Right atrium auricular region (tissue), 2 donors: ENCODE data around the gene RGMA. TPM values are rescaled to one million over a fixed set of nuclear protein-coding genes. Genes with fewer than 3 reads are reported as not detected.

Source experiments
- DNase-seq: peaks from one replicate; pipeline ENCODE4 v3.0.0-alpha.2; 2019; ENCODE audit warnings: low spot score
- H3K27ac ChIP-seq, 2 donors: fragments of 200-600 bp; sonication (generic); 1 replicate in 1 of 2; 2 replicates in 1 of 2; pipeline ENCODE4 v1.5.1; 2016 to 2019
- H3K27me3 ChIP-seq, 2 donors: fragments of 200-600 bp; sonication (generic); one replicate each; pipeline versions ENCODE4 v1.5.1 to v1.6.0; 2017 to 2019
- H3K36me3 ChIP-seq: fragments of 200-600 bp; sonication (generic); one replicate; pipeline ENCODE4 v1.5.1; 2016
- H3K4me1 ChIP-seq, 2 donors: fragments of 200-600 bp; sonication (generic); one replicate each; pipeline versions ENCODE4 v1.5.1 to v1.6.0; 2017 to 2019
- H3K4me3 ChIP-seq, 2 donors: fragments of 200-600 bp; sonication (generic); 1 replicate in 1 of 2; 2 replicates in 1 of 2; pipeline ENCODE4 v1.5.1; 2017 to 2019; ENCODE audit warnings: mild to moderate bottlenecking in 1 of 2, moderate library complexity in 1 of 2
- H3K9me3 ChIP-seq, 2 donors: fragments of 200-600 bp; sonication (generic); one replicate each; pipeline ENCODE4 v1.5.1; 2019
- total RNA-seq, 2 donors: library from RNA; depleted of rRNA; stranded (reverse); fragments of >200 nt; gene quantifications; one replicate each; pipeline ENCODE4 v1.1.0, GENCODE V29; 2016
- TF ChIP-seq, protein P1 (sequence below), 2 donors: fragments of 200-600 bp; sonication (generic); IDR thresholded peaks; one replicate each; pipeline ENCODE4 v1.5.1; 2019; ENCODE audit warnings: antibody characterized with exemption in 2 of 2

The RGMA gene
- total RNA-seq, 2 donors from 2014 or later = 7.2 to 9.9 TPM

DNA sequence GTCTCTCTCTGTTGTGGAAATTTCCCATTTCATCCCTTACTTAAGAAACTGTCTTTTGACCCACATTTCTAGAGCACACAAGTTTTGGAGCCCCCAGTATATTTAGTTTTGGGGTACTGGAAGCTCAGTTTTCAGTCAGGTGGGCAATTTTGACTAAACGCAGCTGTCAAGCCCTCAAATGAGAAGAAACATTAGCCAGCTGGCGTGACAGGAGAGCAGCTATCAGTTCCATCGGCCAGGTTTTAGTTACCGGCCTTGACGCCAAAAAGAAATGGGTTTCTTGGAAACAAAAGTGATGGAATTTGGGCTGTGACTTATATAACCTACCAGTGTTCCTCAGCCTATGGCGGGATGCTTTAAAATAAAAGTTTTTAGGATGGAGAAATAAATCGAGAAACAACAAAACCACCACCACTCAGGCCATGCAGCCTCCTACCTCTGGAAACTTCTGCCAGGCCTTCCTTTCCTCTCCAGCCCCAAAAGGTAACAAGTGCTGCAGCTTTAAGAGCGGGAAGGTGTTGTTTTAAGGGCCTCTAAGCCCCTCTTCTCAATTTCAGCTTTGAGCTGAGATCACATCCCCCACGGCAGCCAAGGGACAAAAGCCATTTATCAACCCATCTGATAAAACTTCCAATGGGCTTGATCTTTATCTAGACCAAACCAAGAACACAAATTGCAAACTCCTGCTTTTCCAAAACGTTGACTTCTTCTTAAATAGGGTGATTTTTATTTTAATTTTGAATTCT, 18.3 kb downstream of the RGMA start:
- H3K27ac ChIP-seq = peak overlapping the region; percentile 77 to 81
- H3K27me3 ChIP-seq = no peaks in the 10 kb centered on the region
- H3K4me1 ChIP-seq = peaks cover 0 to 47% of the 10 kb centered on the region in 2 donors
- no peaks in the 10 kb centered on the region for H3K9me3 ChIP-seq
- H3K36me3 ChIP-seq = no peaks in the 10 kb centered on the region
- TF ChIP-seq, protein P1, sequence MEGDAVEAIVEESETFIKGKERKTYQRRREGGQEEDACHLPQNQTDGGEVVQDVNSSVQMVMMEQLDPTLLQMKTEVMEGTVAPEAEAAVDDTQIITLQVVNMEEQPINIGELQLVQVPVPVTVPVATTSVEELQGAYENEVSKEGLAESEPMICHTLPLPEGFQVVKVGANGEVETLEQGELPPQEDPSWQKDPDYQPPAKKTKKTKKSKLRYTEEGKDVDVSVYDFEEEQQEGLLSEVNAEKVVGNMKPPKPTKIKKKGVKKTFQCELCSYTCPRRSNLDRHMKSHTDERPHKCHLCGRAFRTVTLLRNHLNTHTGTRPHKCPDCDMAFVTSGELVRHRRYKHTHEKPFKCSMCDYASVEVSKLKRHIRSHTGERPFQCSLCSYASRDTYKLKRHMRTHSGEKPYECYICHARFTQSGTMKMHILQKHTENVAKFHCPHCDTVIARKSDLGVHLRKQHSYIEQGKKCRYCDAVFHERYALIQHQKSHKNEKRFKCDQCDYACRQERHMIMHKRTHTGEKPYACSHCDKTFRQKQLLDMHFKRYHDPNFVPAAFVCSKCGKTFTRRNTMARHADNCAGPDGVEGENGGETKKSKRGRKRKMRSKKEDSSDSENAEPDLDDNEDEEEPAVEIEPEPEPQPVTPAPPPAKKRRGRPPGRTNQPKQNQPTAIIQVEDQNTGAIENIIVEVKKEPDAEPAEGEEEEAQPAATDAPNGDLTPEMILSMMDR (IDR thresholded peaks at IDR 0.05) = no peak
- H3K4me3 ChIP-seq = peak overlapping the region; percentile 60 to 67
- DNase-seq = no peak

DNA sequence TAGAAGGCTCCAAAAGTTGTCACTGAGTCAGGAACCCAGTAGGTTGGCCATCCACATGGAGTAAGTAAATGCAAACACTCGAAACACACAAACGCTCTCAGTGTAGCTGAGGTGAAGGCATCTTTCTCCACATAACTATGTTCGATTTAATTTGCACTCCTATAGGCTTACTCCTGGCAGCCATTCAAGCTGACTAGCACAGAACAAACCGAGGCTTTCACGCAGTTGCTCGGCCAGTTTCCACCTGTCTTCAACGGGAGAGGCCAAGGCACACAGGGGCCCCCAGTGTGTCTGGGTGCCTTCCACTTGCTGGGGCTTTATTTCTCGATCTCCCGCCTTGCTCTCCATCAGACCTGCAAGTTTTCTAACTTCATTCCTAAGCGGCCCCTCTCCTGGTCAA, 18.9 kb downstream of the RGMA start:
- peak overlapping the region; percentile 77 to 81 for H3K27ac ChIP-seq
- DNase-seq = no peak
- peaks cover 0 to 47% of the 10 kb centered on the region in 2 donors for H3K4me1 ChIP-seq
- H3K27me3 ChIP-seq = no peaks in the 10 kb centered on the region
- no peaks in the 10 kb centered on the region for H3K36me3 ChIP-seq
- peak overlapping the region; percentile 60 to 67 for H3K4me3 ChIP-seq
- TF ChIP-seq, protein P1 (IDR thresholded peaks at IDR 0.05) = no peak
- H3K9me3 ChIP-seq = no peaks in the 10 kb centered on the region

DNA sequence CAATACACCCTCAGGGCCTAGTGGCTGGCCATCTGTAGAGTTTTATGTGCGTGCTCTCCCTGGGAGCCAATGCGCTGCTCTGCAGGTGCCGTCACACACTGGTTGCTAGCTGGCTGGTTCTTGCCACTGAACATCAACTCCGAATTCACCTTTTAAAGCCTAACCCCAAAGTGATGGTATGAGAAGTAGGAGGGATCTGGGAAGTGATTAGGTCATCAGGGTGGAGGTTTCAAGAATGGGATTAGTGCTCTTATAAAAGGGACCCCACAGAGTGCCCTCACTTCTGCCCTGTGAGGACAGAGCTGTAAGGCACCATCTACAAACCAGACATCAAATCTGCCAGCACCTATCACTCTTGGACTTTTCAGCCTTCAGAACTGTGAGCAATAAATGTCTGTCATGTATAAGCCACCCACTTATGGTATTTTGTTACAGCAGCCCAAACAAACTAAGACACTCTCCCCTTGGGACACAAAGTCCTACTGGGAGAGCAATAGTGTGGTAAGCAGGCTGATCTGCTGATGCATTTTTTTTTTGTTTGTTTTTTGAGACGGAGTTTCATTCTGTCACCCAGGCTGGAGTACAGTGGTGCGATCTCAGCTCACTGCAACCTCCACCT, 20.3 kb downstream of the RGMA start:
- Histone ChIP-seq H3K9me3 (no peaks in the 10 kb centered on the region), H3K4me1 (peaks cover 0 to 55% of the 10 kb centered on the region in 2 donors), H3K36me3 (no peaks in the 10 kb centered on the region), H3K4me3 (no peak overlapping the region), H3K27ac (no peak overlapping the region), H3K27me3 (no peaks in the 10 kb centered on the region)
- TF ChIP-seq, protein P1 (IDR thresholded peaks at IDR 0.05) = no peak
- DNase-seq = no peak

DNA sequence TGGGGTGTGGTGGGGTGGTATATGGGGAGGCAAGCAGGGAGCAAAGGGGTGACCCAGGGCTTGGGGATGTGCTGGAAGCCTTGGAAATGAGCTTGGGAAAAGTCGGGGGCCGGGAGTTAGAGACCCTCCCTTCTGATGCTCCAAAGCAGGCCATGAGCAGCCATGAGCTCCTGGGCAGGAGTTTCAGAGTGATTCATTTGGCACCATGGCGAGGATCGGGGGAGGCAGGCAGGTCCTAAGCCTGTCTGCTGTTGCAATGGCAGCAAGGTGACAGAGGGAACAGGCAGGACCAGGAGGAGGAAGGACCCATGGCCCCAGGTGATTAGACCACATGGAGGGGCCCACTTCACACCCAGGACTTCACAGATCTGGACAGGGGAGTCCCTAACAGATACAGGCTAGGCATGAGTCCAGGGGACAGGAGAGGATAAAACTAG, 21.3 kb downstream of the RGMA start:
- H3K27ac ChIP-seq = peak overlapping the region; percentile 54 to 63

DNA sequence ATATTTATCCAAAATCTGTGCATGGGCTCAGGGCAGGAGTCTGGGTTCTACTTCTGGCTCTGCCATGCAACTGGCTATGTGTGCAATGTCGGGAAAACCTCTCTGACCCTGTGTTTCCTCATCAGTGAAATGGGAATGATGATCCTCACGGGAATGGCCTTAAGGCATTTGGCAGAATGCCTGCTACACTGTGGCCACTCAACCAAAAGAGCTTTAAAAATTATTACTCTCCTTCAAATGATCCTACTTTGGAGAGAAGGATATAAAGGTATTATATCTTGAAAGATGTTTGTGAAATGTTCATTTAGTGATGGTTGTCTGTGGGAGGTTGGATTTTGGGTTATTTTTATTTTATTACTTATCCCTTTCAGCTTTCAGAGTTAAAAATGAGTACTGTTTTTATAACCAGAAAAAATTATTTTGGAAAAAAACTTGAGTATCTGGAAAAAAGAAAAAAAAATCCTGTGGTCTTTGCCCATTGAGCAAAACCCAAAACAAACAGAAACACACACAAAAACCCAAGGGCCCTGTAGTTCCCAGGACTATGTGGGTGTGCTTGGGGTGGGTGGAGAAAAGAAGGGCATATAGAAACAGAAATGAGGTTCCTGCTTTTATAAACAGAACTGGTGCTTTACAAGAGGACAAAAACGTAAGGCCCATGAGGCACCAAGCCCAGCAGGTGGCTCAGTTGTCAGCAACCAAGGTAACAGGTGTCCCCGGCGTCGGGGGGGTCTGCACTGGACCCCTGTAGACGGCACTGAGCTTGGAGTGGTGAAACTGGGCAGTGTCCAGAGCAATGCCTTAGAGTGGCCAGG, 22.0 kb downstream of the RGMA start:
- Histone ChIP-seq H3K27ac (peak overlapping the region; percentile 54 to 63), H3K36me3 (no peaks in the 10 kb centered on the region), H3K9me3 (no peaks in the 10 kb centered on the region), H3K4me3 (no peak overlapping the region), H3K27me3 (no peaks in the 10 kb centered on the region), H3K4me1 (peaks cover 0 to 57% of the 10 kb centered on the region in 2 donors)
- TF ChIP-seq, protein P1 (IDR thresholded peaks at IDR 0.05) = no peak
- DNase-seq = no peak

More for the DNA sequence above, 21.3 kb downstream of the RGMA start:
- DNase-seq = no peak
- TF ChIP-seq, protein P1 (IDR thresholded peaks at IDR 0.05) = no peak
- H3K36me3 ChIP-seq = no peaks in the 10 kb centered on the region
- no peaks in the 10 kb centered on the region for H3K27me3 ChIP-seq
- H3K4me1 ChIP-seq = peaks cover 0 to 57% of the 10 kb centered on the region in 2 donors
- H3K9me3 ChIP-seq = no peaks in the 10 kb centered on the region
- no peak overlapping the region for H3K4me3 ChIP-seq
